ENCODE results near the gene OSBPL5.

Gene OSBPL5

GRCh38 chr11:3057069-3057963 is 107.8 kb downstream of the OSBPL5 start, which contains the start of gene CARS1:
TSS of gene CARS1 (minus strand) at chr11:3057423. CDS start at chr11:3057367, 56 bp downstream.
- Histone ChIP-seq H3K14ac (ENCODE audit: low read length) (peak within 1 kb of the TSS; percentile 98), H2BK12ac (ENCODE audit: low read length) (peak within 1 kb of the TSS; percentile 27), H3K36me3 (ENCODE audit: control insufficient read depth in 1 of 2, insufficient read depth in 2 of 2, low read length in 2 of 2) (peaks cover 11 to 13% of the 10 kb centered on the region in 2 experiments), H4K8ac (ENCODE audit: low read depth, low read length) (peak within 1 kb of the TSS; percentile 96), H4K91ac (ENCODE audit: low read depth, low read length) (peak within 1 kb of the TSS; percentile 95), H2AFZ (ENCODE audit: insufficient read depth, low read length, poor library complexity) (peak within 1 kb of the TSS; percentile 94), H4K12ac (ENCODE audit: low read depth, low read length) (peak within 1 kb of the TSS; percentile 96), H3K79me1 (ENCODE audit: low read length) (peaks cover 11% of the 10 kb centered on the region), H3K4me3 (ENCODE audit: low read depth, low read length) (peak within 1 kb of the TSS; percentile 94), H3K4me2 (ENCODE audit: low read length) (peak within 1 kb of the TSS; percentile 94), H3K4ac (ENCODE audit: low read depth, low read length) (peak within 1 kb of the TSS; percentile 99), H3K23ac (ENCODE audit: low read length) (no peak within 1 kb of the TSS), H3K27me3 (ENCODE audit: insufficient read depth, low read length) (no peaks in the 10 kb centered on the region), H2AK5ac (ENCODE audit: low read length) (peak within 1 kb of the TSS; percentile 90), H2BK5ac (ENCODE audit: low read depth, low read length, poor library complexity) (peak within 1 kb of the TSS; percentile 93), H3K9ac (ENCODE audit: low read length) (peak within 1 kb of the TSS; percentile 79), H3K18ac (ENCODE audit: low read length) (peak within 1 kb of the TSS; percentile 98), H3K79me2 (ENCODE audit: control insufficient read depth, insufficient read depth, low read length, poor library complexity) (peaks cover 17% of the 10 kb centered on the region), H3K4me1 (ENCODE audit: control insufficient read depth in 1 of 2, insufficient read depth in 2 of 2, low read length in 2 of 2) (peaks cover 7 to 15% of the 10 kb centered on the region in 2 experiments), H3K27ac (ENCODE audit: low read depth, low read length) (peak within 1 kb of the TSS; percentile 67), H2BK120ac (ENCODE audit: insufficient read depth, low read length, poor library complexity) (peak within 1 kb of the TSS; percentile 92), H3K9me3 (ENCODE audit: insufficient read depth, low read depth, low read length) (peaks cover 3% of the 10 kb centered on the region)
- peak; percentile 99 for DNase-seq
- no CpG with 5 or more reads among the region's 68 CpGs for WGBS (ENCODE audit: extremely low coverage, insufficient coverage, insufficient read length)

GRCh38 chr11:3056296-3057068 is 108.6 kb downstream of the OSBPL5 start:
- H3K4me3 ChIP-seq (ENCODE audit: low read depth, low read length): peak overlapping the region; percentile 94
- H2BK5ac ChIP-seq (ENCODE audit: low read depth, low read length, poor library complexity): peak overlapping the region; percentile 93
- H3K23ac ChIP-seq (ENCODE audit: low read length): no peak overlapping the region
- H3K9ac ChIP-seq (ENCODE audit: low read length): peak overlapping the region; percentile 79
- peaks cover 3% of the 10 kb centered on the region for H3K9me3 ChIP-seq (ENCODE audit: insufficient read depth, low read depth, low read length)
- peak overlapping the region; percentile 90 for H2AK5ac ChIP-seq (ENCODE audit: low read length)
- H3K4me2 ChIP-seq (ENCODE audit: low read length): peak overlapping the region; percentile 90
- peak overlapping the region; percentile 95 for H4K8ac ChIP-seq (ENCODE audit: low read depth, low read length)
- peak overlapping the region; percentile 95 for H4K91ac ChIP-seq (ENCODE audit: low read depth, low read length)
- peaks cover 18% of the 10 kb centered on the region for H3K79me2 ChIP-seq (ENCODE audit: control insufficient read depth, insufficient read depth, low read length, poor library complexity)
- WGBS (ENCODE audit: extremely low coverage, insufficient coverage, insufficient read length): no CpG with 5 or more reads among the region's 29 CpGs
- peak overlapping the region; percentile 92 for H2BK120ac ChIP-seq (ENCODE audit: insufficient read depth, low read length, poor library complexity)
- peak overlapping the region; percentile 67 for H3K27ac ChIP-seq (ENCODE audit: low read depth, low read length)
- peaks cover 7 to 15% of the 10 kb centered on the region in 2 experiments for H3K4me1 ChIP-seq (ENCODE audit: control insufficient read depth in 1 of 2, insufficient read depth in 2 of 2, low read length in 2 of 2)
- H2BK12ac ChIP-seq (ENCODE audit: low read length): peak overlapping the region; percentile 2
- H3K14ac ChIP-seq (ENCODE audit: low read length): peak overlapping the region; percentile 98
- no peaks in the 10 kb centered on the region for H3K27me3 ChIP-seq (ENCODE audit: insufficient read depth, low read length)
- H3K18ac ChIP-seq (ENCODE audit: low read length): peak overlapping the region; percentile 98
- peak overlapping the region; percentile 92 for H4K12ac ChIP-seq (ENCODE audit: low read depth, low read length)
- peak overlapping the region; percentile 99 for H3K4ac ChIP-seq (ENCODE audit: low read depth, low read length)
- peaks cover 11% of the 10 kb centered on the region for H3K79me1 ChIP-seq (ENCODE audit: low read length)
- DNase-seq: peak in 1 of 2 donors; percentile 56
- peak overlapping the region; percentile 94 for H2AFZ ChIP-seq (ENCODE audit: insufficient read depth, low read length, poor library complexity)
- H3K36me3 ChIP-seq (ENCODE audit: control insufficient read depth in 1 of 2, insufficient read depth in 2 of 2, low read length in 2 of 2): peaks cover 11 to 17% of the 10 kb centered on the region in 2 experiments

GRCh38 chr11:3055891-3056290 is 109.2 kb downstream of the OSBPL5 start:
- Histone ChIP-seq H3K4me3 (ENCODE audit: low read depth, low read length) (no peak overlapping the region), H2BK120ac (ENCODE audit: insufficient read depth, low read length, poor library complexity) (no peak overlapping the region), H3K23ac (ENCODE audit: low read length) (no peak overlapping the region), H3K27ac (ENCODE audit: low read depth, low read length) (no peak overlapping the region), H3K18ac (ENCODE audit: low read length) (peak overlapping the region; percentile 37), H3K36me3 (ENCODE audit: control insufficient read depth in 1 of 2, insufficient read depth in 2 of 2, low read length in 2 of 2) (peaks cover 11 to 17% of the 10 kb centered on the region in 2 experiments), H3K9ac (ENCODE audit: low read length) (no peak overlapping the region), H3K27me3 (ENCODE audit: insufficient read depth, low read length) (no peaks in the 10 kb centered on the region), H3K4ac (ENCODE audit: low read depth, low read length) (peak overlapping the region; percentile 99), H3K14ac (ENCODE audit: low read length) (no peak overlapping the region), H3K79me2 (ENCODE audit: control insufficient read depth, insufficient read depth, low read length, poor library complexity) (peaks cover 19% of the 10 kb centered on the region), H2BK12ac (ENCODE audit: low read length) (no peak overlapping the region), H2BK5ac (ENCODE audit: low read depth, low read length, poor library complexity) (no peak overlapping the region), H3K9me3 (ENCODE audit: insufficient read depth, low read depth, low read length) (peaks cover 3% of the 10 kb centered on the region), H4K91ac (ENCODE audit: low read depth, low read length) (no peak overlapping the region), H3K79me1 (ENCODE audit: low read length) (peaks cover 11% of the 10 kb centered on the region), H2AK5ac (ENCODE audit: low read length) (no peak overlapping the region), H4K8ac (ENCODE audit: low read depth, low read length) (no peak overlapping the region), H3K4me1 (ENCODE audit: control insufficient read depth in 1 of 2, insufficient read depth in 2 of 2, low read length in 2 of 2) (peaks cover 7 to 15% of the 10 kb centered on the region in 2 experiments), H3K4me2 (ENCODE audit: low read length) (peak overlapping the region; percentile 90), H2AFZ (ENCODE audit: insufficient read depth, low read length, poor library complexity) (no peak overlapping the region), H4K12ac (ENCODE audit: low read depth, low read length) (no peak overlapping the region)
- peak in 1 of 2 donors; percentile 45 for DNase-seq
- WGBS (ENCODE audit: extremely low coverage, insufficient coverage, insufficient read length): no CpG with 5 or more reads among the region's 8 CpGs

GRCh38 chr11:3052567-3052966 is 112.5 kb downstream of the OSBPL5 start:
- H3K27ac ChIP-seq (ENCODE audit: low read depth, low read length): no peak overlapping the region
- H4K12ac ChIP-seq (ENCODE audit: low read depth, low read length): no peak overlapping the region
- H3K4me2 ChIP-seq (ENCODE audit: low read length): no peak overlapping the region
- no peaks in the 10 kb centered on the region for H3K9me3 ChIP-seq (ENCODE audit: insufficient read depth, low read depth, low read length)
- no peak overlapping the region for H3K9ac ChIP-seq (ENCODE audit: low read length)
- peaks cover 10% of the 10 kb centered on the region for H3K79me1 ChIP-seq (ENCODE audit: low read length)
- peak in 1 of 2 donors; percentile 18 for DNase-seq
- no peak overlapping the region for H2BK12ac ChIP-seq (ENCODE audit: low read length)
- H3K4me3 ChIP-seq (ENCODE audit: low read depth, low read length): no peak overlapping the region
- H4K91ac ChIP-seq (ENCODE audit: low read depth, low read length): no peak overlapping the region
- H3K79me2 ChIP-seq (ENCODE audit: control insufficient read depth, insufficient read depth, low read length, poor library complexity): peaks cover 22% of the 10 kb centered on the region
- WGBS (ENCODE audit: extremely low coverage, insufficient coverage, insufficient read length): no CpG with 5 or more reads among the region's 11 CpGs
- H2AK5ac ChIP-seq (ENCODE audit: low read length): no peak overlapping the region
- H3K4ac ChIP-seq (ENCODE audit: low read depth, low read length): no peak overlapping the region
- no peak overlapping the region for H3K23ac ChIP-seq (ENCODE audit: low read length)
- no peak overlapping the region for H2BK120ac ChIP-seq (ENCODE audit: insufficient read depth, low read length, poor library complexity)
- H3K18ac ChIP-seq (ENCODE audit: low read length): no peak overlapping the region
- no peaks in the 10 kb centered on the region for H3K27me3 ChIP-seq (ENCODE audit: insufficient read depth, low read length)
- H2BK5ac ChIP-seq (ENCODE audit: low read depth, low read length, poor library complexity): no peak overlapping the region
- H3K4me1 ChIP-seq (ENCODE audit: control insufficient read depth in 1 of 2, insufficient read depth in 2 of 2, low read length in 2 of 2): peaks cover 5 to 9% of the 10 kb centered on the region in 2 experiments
- H3K36me3 ChIP-seq (ENCODE audit: control insufficient read depth in 1 of 2, insufficient read depth in 2 of 2, low read length in 2 of 2): peaks cover 16 to 23% of the 10 kb centered on the region in 2 experiments
- no peak overlapping the region for H4K8ac ChIP-seq (ENCODE audit: low read depth, low read length)
- H3K14ac ChIP-seq (ENCODE audit: low read length): no peak overlapping the region
- no peak overlapping the region for H2AFZ ChIP-seq (ENCODE audit: insufficient read depth, low read length, poor library complexity)
